NCI-H2196 treated with DMSO at 0.1 percent for 48 hours (cell line): Measurements from ENCODE around the gene NCAPG2.

ENCODE experiments used
- DNase-seq: peaks from one replicate; lab custom pipeline; 2025; ENCODE audit not compliant: unreplicated experiment; lab: John Stamatoyannopoulos, UW

NCAPG2 gene

DNA sequence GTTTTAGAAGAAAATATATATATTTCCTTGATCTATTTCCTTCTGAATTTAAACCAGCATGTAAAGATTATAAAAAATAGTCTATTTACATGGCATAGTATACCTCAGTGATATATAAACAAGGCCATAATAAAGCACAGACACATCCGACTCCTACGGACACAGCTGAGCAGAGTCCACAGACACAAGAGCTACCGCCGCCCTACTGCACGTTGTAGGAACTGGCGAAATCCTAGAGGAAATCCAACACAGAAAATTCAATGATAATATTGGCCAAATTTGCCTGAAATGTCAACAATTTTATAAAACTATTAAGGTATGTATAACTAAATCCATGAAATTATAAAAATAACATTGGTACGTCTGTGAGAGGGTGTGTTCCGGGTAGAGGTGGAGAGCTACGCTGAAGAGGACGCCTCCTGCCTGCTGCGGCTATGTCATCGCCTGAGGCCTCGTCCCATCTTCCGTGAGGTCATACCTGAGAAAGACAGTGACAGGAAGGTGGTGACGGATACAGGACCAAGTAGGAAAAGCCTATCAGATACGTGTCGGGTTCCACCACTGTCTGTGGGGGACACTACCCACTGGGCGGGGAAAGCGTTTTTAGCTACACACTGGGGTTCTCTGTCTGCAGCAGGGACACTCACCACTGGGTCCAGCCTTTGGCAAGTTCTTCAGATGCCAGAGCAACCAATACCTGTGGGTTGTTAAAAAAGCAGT, 29.3 kb upstream of the NCAPG2 start:
- no peak for DNase-seq

- no peak for DNase-seq
Measured at GRCh38 chr7:158733220-158733519, 28.6 kb upstream of the NCAPG2 start.

DNA sequence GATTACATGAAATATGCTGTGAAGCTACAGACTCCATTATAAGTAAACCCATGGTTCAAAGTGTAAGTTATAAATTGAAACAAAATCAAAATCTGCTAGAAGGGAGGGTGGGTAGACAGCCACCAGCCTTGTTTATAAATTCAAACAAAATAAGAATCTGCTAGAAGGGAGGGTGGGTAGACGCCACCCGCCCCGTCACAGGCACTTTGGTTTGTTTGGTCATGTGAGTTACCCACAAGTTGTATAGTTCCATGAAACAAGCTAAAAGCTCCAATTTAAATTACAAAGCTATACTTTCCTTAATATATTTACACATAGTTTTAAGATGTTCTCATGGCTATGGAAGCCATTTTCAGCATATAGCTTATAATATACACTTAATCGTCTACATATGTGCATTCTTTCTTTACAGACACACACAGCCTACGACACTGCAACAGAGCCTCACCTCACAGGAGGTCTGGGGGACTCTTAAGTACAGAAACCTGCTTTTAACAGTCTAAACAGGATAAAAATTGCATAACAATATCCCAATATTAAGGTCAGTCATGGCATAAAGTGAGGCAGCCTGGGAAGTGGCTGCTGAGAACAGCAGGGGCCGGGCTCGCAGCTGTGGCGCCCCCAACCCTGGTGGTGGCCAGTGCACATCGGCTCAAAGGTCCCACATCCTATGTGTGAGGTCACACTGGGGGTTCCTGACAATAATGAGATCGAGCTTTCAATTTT, 28.1 kb upstream of the NCAPG2 start:
- no peak for DNase-seq

DNA sequence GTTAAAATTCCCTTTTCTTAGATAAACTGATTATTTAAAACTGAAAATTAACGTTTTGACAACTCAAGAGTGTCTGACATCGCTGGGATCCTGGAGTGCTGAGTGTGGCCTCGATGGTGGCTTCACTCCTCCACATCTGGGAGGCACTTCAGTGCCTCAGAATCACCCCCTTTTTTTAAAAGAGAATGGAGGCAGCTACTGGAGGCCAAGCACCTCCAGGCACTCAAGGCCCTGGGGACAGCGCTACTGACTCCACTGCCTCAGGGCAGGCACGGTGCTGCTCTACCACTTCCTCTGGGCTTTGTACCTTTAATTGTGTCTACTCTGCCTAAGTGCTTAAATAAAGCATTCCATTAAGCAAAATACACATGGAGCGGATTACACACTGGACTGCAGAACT, 27.2 kb upstream of the NCAPG2 start:
- no peak for DNase-seq

GRCh38 chr7:158730383-158731346, 26.1 kb upstream of the NCAPG2 start:
- DNase-seq: no peak

- DNase-seq: no peak
Measured at GRCh38 chr7:158729646-158730382, 25.2 kb upstream of the NCAPG2 start.

- DNase-seq: no peak
Measured at GRCh38 chr7:158728911-158729645, 24.5 kb upstream of the NCAPG2 start.

- DNase-seq: no peak
Measured at GRCh38 chr7:158727690-158728089, 23.1 kb upstream of the NCAPG2 start.

DNA sequence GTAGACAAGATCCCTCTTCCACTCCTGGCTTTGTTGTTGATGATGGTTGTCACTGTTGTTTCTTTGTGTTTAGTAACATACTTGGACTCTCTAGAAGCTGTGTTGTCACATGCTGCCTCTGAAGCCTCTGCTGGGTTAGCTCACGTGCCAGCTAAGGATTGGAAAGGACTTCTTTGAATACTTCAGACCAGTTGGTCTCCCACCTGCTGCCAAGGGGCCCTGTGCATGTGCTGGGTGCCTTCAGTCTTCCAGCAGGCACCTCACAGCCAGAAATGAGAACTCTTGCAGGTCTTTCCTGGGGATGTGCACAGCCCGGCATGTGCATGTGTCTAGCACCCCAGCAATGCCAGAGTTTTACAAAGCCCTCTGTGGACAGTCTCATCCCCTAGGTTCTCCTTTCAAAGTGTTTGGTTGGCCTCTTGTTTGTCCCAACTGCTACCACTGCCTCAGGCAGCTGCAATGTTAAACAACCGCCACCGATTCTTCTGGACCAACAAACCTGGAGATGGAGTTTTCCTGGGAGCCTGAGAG, 21.7 kb upstream of the NCAPG2 start:
- DNase-seq: no peak

DNA sequence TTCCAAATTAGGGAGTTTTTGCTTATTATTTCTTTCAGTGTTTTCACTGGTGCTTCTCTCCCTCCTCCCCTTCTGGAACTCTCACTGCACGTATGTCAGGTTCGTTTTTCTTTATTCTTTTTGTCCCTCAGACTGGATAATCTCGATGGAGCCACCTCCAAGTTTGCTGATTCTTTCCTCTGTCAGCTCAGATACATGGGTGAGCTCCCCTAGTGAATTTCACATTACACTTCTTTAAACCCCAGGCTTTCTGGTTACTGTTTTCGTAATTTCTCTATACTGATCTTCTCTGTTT, 20.8 kb upstream of the NCAPG2 start:
- DNase-seq: no peak

GRCh38 chr7:158724658-158725505, 20.3 kb upstream of the NCAPG2 start:
- no peak for DNase-seq

DNA sequence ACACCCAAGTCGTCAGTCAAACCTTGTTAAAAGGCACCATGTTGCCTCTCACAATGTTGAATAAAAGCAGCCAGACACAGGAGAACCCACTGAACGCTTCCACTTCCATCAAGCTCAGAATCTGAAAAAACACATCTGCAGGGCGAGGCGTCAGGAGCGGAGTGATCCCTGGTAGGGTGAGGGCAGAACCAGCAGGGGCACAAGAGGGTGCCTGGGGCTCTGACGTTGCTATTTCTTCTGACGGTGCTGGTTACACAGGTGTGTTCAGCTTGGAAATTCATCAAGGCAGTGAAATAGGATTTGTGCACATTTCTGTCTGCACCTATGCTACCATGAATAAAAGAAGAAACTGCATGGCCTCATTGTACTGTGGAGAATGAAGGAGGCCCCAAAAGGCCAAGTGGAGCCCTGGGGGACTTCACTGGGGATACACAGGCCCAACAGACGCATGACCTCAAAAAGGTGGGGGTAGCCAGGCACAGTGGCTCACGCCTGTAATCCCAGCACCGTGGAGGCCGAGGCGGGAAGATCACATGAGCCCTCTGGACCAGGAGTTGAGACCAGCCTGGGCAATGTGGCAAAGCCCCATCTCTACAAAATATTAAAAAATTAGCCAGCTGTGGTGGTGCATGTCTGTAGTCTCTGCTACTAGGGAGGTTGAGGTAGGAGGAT, 19.2 kb upstream of the NCAPG2 start:
- DNase-seq: no peak

DNA sequence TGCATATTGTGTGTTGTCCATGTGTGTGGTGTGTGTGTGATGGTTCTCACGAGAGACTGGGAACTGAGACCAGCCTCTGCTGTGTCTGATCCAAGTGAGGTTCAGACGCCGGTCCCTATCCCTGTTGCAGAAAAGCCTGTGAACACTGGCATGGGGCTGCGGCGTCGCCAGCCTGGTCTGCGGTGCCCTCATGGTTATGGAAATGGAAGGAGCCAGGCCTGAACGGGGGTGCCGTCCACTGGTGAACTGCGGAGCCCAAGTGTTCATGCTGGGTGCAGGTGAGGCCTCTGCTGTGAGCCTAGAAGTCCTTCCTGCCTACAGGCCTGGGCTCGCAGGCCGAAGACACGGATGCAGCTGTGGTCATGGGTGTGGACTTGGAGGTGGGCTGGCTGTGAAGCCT, 18.7 kb upstream of the NCAPG2 start:
- DNase-seq: no peak

DNA sequence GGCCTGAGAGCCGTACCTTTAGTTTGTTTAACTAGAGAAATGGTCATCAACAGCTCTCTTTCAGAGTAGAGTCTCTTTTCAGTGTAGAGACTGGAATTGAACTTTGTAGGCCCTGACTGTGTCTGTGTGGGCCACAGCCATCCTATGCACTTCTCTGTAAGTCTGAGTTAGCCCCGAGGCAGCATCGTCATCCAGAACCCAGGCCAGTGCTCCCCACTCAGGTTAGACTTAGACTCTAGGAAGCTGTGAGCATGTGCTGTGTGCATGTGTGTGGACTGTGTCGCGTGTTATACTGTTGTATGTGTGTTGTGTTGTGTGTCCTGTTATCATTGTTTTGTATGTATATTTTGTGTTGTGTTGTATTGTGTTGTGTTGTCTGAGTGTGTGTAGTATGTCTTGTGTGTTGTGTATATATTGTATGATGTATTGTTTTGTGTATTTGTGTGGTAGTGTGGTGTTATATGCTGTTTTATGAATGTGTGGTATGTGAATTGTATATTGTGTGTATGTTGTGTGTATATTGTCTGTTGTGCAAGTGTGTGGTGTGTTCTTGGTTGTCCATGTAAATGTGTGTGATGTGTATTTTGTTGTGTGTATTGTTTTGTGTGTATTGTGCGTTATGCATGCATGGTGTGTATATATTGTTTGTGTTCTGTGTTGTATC, 18.1 kb upstream of the NCAPG2 start:
- DNase-seq: no peak

DNA sequence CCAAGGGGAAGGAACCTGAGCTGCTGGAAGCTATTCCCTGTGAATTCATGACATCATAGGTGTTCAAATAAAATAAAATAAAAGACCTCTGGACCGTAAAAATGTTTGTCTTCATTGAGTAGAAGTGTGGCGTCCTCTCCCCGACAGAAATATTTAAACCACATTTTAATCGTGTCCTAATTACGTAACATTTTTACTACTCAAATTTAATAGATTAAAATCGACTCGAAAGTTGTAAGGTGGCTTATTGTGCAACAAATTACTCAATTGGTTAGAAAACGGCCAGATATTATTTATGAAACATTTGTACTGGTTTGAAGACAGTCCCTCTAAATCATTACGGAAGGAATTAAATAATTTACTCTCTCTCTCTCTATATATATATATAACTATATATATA, 15.5 kb upstream of the NCAPG2 start:
- no peak for DNase-seq

GRCh38 chr7:158716802-158717201, 12.2 kb upstream of the NCAPG2 start:
- no peak for DNase-seq

- DNase-seq: no peak
Measured at GRCh38 chr7:158710651-158711102, 6.1 kb upstream of the NCAPG2 start.

DNA sequence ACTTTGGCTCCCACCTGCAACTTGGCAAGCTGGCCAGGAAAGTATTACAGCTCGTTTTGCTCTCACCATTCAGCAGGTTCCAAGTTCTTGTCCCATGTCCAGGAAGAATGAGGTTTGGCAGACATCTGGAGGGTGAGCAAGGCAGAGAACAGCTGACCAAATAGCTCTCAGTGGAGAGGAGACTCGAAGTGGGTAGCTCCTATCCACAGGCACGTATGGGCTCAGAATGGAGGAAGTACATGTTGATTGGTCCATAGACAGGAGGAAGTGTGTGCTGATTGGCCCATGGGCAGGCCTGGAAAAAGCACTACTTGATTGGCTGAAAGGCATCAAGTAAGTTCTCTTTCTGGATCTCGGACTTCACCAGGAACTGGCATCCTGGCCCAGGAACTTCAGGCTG, 3.0 kb upstream of the NCAPG2 start:
- no peak for DNase-seq
